ENCODE data around the gene SSRP1.

- TF ChIP-seq CTCF (conservative IDR thresholded peaks at IDR 0.05) (no peak), EZH2 (IDR thresholded peaks at IDR 0.05; ENCODE audit: low read depth) (no peak)
These were observed 13.2 kb downstream of the SSRP1 start for GRCh38 chr11:57322256-57323166.
